ENCODE measurements around the gene RNF133. TPM values are rescaled to one million over a fixed set of nuclear protein-coding genes. Genes with fewer than 3 reads are reported as not detected.

RNF133 gene
- total RNA-seq = 0.80 TPM in 1 of 2 replicates, not detected in the other
- polyA plus RNA-seq = not detected in 2 replicates

- H3K4me1 ChIP-seq (ENCODE audit: low read depth) = no peaks in the 10 kb centered on the region
- H3K36me3 ChIP-seq = no peaks in the 10 kb centered on the region
- H3K4me3 ChIP-seq = no peak within 1 kb of the TSS
- no peak for DNase-seq (ENCODE audit: low read depth in 1 of 2, low spot score in 1 of 2)
- TF ChIP-seq CTCF (IDR thresholded peaks at IDR 0.05; ENCODE audit: low read depth, low read length) = no peak
- H3K9me3 ChIP-seq (ENCODE audit: low read depth) = no peaks in the 10 kb centered on the region
- no peaks in the 10 kb centered on the region for H3K27me3 ChIP-seq
- H3K27ac ChIP-seq = no peak within 1 kb of the TSS
These were observed at the start of gene RNF133 for GRCh38 chr7:122699017-122699416. RNF133 (minus strand) TSS chr7:122699117; CDS start chr7:122698918, 199 bp downstream.

- Histone ChIP-seq H3K27me3 (no peaks in the 10 kb centered on the region), H3K4me1 (ENCODE audit: low read depth) (no peaks in the 10 kb centered on the region), H3K4me3 (no peak overlapping the region), H3K27ac (no peak overlapping the region), H3K36me3 (no peaks in the 10 kb centered on the region), H3K9me3 (ENCODE audit: low read depth) (no peaks in the 10 kb centered on the region)
- DNase-seq (ENCODE audit: low read depth in 1 of 2, low spot score in 1 of 2) = no peak
- no peak for TF ChIP-seq CTCF (IDR thresholded peaks at IDR 0.05; ENCODE audit: low read depth, low read length)
These were observed 49.3 kb upstream of the RNF133 start for GRCh38 chr7:122748195-122748594.

GRCh38 chr7:122746948-122747347 lies 48.0 kb upstream of the RNF133 start:
- H3K27ac ChIP-seq = no peak overlapping the region
- TF ChIP-seq CTCF (IDR thresholded peaks at IDR 0.05; ENCODE audit: low read depth, low read length) = no peak

GRCh38 chr7:122743211-122743610 lies 44.3 kb upstream of the RNF133 start:
- no peak for TF ChIP-seq CTCF (IDR thresholded peaks at IDR 0.05; ENCODE audit: low read depth, low read length)
- DNase-seq (ENCODE audit: low read depth in 1 of 2, low spot score in 1 of 2) = no peak

More at GRCh38 chr7:122746948-122747347, 48.0 kb upstream of the RNF133 start:
- DNase-seq (ENCODE audit: low read depth in 1 of 2, low spot score in 1 of 2) = no peak
- H3K9me3 ChIP-seq (ENCODE audit: low read depth) = no peaks in the 10 kb centered on the region
- no peaks in the 10 kb centered on the region for H3K27me3 ChIP-seq
- H3K4me3 ChIP-seq = no peak overlapping the region
- H3K36me3 ChIP-seq = no peaks in the 10 kb centered on the region
- H3K4me1 ChIP-seq (ENCODE audit: low read depth) = no peaks in the 10 kb centered on the region

GRCh38 chr7:122738947-122739346 lies 40.0 kb upstream of the RNF133 start:
- Histone ChIP-seq H3K9me3 (ENCODE audit: low read depth) (no peaks in the 10 kb centered on the region), H3K4me3 (no peak overlapping the region), H3K36me3 (no peaks in the 10 kb centered on the region), H3K27ac (no peak overlapping the region), H3K4me1 (ENCODE audit: low read depth) (no peaks in the 10 kb centered on the region), H3K27me3 (no peaks in the 10 kb centered on the region)
- DNase-seq (ENCODE audit: low read depth in 1 of 2, low spot score in 1 of 2) = no peak
- no peak for TF ChIP-seq CTCF (IDR thresholded peaks at IDR 0.05; ENCODE audit: low read depth, low read length)

More at GRCh38 chr7:122743211-122743610, 44.3 kb upstream of the RNF133 start:
- Histone ChIP-seq H3K27ac (no peak overlapping the region), H3K36me3 (no peaks in the 10 kb centered on the region), H3K9me3 (ENCODE audit: low read depth) (no peaks in the 10 kb centered on the region), H3K4me3 (no peak overlapping the region), H3K27me3 (no peaks in the 10 kb centered on the region), H3K4me1 (ENCODE audit: low read depth) (no peaks in the 10 kb centered on the region)

- no peak for DNase-seq (ENCODE audit: low read depth in 1 of 2, low spot score in 1 of 2)
- Histone ChIP-seq H3K4me3 (no peak overlapping the region), H3K27me3 (no peaks in the 10 kb centered on the region), H3K9me3 (ENCODE audit: low read depth) (no peaks in the 10 kb centered on the region), H3K27ac (no peak overlapping the region), H3K36me3 (no peaks in the 10 kb centered on the region), H3K4me1 (ENCODE audit: low read depth) (no peaks in the 10 kb centered on the region)
- no peak for TF ChIP-seq CTCF (IDR thresholded peaks at IDR 0.05; ENCODE audit: low read depth, low read length)
These were observed 37.3 kb upstream of the RNF133 start for GRCh38 chr7:122736183-122736582.
